Measurements from ENCODE around the gene SYNDIG1. TPM values are rescaled to one million over a fixed set of nuclear protein-coding genes. Genes with fewer than 3 reads are reported as not detected.

SYNDIG1 gene
- total RNA-seq, 1 donor from 2014 or later, result 13.7 TPM

GRCh38 chr20:24673678-24674570, 204.5 kb downstream of the SYNDIG1 start:
- no peaks in the 10 kb centered on the region for H3K9me3 ChIP-seq
- no peaks in the 10 kb centered on the region for H3K36me3 ChIP-seq
- H3K4me3 ChIP-seq, result no peak overlapping the region
- peaks cover 4 to 7% of the 10 kb centered on the region in 2 donors for H3K4me1 ChIP-seq
- no peak overlapping the region for H3K27ac ChIP-seq
- intact Hi-C loops (cut with DNase I), result no loop called here
- TF ChIP-seq, protein P1, sequence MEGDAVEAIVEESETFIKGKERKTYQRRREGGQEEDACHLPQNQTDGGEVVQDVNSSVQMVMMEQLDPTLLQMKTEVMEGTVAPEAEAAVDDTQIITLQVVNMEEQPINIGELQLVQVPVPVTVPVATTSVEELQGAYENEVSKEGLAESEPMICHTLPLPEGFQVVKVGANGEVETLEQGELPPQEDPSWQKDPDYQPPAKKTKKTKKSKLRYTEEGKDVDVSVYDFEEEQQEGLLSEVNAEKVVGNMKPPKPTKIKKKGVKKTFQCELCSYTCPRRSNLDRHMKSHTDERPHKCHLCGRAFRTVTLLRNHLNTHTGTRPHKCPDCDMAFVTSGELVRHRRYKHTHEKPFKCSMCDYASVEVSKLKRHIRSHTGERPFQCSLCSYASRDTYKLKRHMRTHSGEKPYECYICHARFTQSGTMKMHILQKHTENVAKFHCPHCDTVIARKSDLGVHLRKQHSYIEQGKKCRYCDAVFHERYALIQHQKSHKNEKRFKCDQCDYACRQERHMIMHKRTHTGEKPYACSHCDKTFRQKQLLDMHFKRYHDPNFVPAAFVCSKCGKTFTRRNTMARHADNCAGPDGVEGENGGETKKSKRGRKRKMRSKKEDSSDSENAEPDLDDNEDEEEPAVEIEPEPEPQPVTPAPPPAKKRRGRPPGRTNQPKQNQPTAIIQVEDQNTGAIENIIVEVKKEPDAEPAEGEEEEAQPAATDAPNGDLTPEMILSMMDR (IDR thresholded peaks at IDR 0.05), result no peak
- peak in 1 of 2 donors; percentile 45 for DNase-seq (ENCODE audit: low spot score in 2 of 2)
- no peaks in the 10 kb centered on the region for H3K27me3 ChIP-seq

DNA sequence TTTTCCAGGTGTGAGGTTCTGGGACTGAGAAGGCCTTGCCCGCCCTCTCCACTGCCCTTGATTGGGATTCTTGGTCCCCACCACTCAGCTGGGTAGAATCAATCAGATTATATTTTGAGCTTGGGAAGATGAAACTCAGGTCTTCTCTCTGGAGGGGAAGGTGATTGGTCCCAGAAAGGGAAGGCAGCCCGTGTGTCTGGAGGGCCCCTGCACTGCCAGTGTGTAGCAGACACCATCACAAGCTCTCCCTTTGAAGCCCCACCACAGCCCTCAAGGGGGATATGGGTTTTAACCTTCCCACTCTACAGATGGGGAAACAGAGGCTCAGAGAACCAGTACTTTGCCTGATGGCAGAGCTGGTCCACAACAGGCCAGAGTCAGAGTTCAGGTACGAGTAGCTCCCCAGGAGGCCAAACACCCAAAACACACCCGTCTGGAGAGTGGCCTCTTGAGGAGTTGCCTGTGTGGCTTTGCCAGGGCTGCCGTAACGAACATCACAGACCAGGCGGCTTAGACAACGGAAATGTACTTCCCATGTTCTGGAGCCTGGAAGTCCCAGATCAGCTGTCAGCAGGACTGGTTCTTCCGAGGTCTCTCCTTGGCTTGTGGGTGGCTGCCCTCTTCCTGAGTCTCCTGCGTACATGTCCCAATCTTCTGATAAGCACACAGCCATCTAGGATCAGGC, 205.6 kb downstream of the SYNDIG1 start:
- no peaks in the 10 kb centered on the region for H3K9me3 ChIP-seq
- TF ChIP-seq, protein P1 (IDR thresholded peaks at IDR 0.05), result no peak
- H3K27me3 ChIP-seq, result no peaks in the 10 kb centered on the region
- no peaks in the 10 kb centered on the region for H3K36me3 ChIP-seq
- intact Hi-C loops (cut with DNase I), result no loop called here
- H3K4me3 ChIP-seq, result no peak overlapping the region
- no peak overlapping the region for H3K27ac ChIP-seq
- H3K4me1 ChIP-seq, result peaks cover 4 to 7% of the 10 kb centered on the region in 2 donors
- peak in 1 of 2 donors; percentile 40 for DNase-seq (ENCODE audit: low spot score in 2 of 2)

- peak in 1 of 2 donors; percentile 61 for DNase-seq (ENCODE audit: low spot score in 2 of 2)
- Histone ChIP-seq H3K27me3 (no peaks in the 10 kb centered on the region), H3K4me3 (no peak overlapping the region), H3K4me1 (peaks cover 4 to 7% of the 10 kb centered on the region in 2 donors), H3K36me3 (no peaks in the 10 kb centered on the region), H3K27ac (no peak overlapping the region), H3K9me3 (no peaks in the 10 kb centered on the region)
- TF ChIP-seq, protein P1 (IDR thresholded peaks at IDR 0.05), result no peak
- intact Hi-C loops (cut with DNase I), result no loop called here
These were observed 206.4 kb downstream of the SYNDIG1 start for GRCh38 chr20:24675651-24676352.

DNA sequence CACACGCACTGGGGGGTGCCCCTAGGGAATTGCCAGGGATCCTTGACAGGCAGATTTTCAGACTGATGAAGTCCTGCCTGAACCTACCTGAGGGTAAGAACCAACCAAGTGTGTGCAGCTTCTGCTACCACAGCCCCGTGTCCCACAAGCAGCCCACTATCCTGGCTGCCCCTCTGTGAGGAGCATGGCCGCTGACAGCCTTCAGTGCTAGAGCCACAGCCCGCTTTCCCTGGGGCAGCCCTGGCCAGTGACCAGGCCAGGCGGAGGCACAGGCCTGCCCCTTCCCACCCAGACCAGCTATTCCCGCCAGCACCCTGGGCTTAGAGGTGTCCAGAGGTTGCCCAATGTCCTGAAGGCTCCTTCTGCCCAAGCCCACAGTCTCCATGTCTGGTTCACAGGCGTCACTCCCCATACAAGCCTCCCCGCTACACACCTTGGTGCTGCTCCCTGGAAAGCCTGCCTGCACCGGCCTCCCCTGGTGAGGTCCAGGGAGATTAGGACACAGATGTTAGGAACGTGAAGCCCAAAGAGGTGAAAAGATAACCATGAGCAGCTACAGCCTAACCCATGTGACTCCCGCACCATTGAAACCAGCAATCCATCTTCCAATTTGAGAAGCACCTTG, 207.0 kb downstream of the SYNDIG1 start:
- peak in 1 of 2 donors; percentile 46 for DNase-seq (ENCODE audit: low spot score in 2 of 2)
- H3K4me1 ChIP-seq, result peaks cover 4 to 7% of the 10 kb centered on the region in 2 donors
- H3K36me3 ChIP-seq, result no peaks in the 10 kb centered on the region
- H3K9me3 ChIP-seq, result no peaks in the 10 kb centered on the region
- no peak overlapping the region for H3K27ac ChIP-seq
- H3K27me3 ChIP-seq, result no peaks in the 10 kb centered on the region
- no peak overlapping the region for H3K4me3 ChIP-seq
- TF ChIP-seq, protein P1 (IDR thresholded peaks at IDR 0.05), result no peak
- intact Hi-C loops (cut with DNase I), result no loop called here

DNA sequence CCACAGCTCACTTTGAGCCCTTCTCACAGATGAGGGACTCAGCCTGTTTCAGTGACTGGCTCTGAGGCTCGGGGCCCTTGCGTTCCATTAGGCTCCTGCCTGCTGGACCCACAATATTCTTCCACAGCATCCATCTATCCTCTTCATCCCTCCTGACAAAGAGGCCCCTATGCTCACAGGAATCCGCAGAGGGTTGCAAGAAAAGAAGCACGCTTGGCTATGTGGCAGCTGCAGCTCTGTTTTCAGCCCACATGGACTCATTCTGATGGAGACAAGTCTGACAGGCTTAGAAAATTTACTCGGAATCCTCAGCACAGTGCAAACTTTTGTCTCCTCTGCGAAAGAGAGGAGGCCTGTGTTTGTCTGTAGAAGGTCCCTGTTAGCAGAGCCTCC, 207.5 kb downstream of the SYNDIG1 start:
- TF ChIP-seq, protein P1 (IDR thresholded peaks at IDR 0.05), result no peak
- Histone ChIP-seq H3K4me3 (no peak overlapping the region), H3K4me1 (peaks cover 4 to 7% of the 10 kb centered on the region in 2 donors), H3K27me3 (no peaks in the 10 kb centered on the region), H3K27ac (no peak overlapping the region), H3K36me3 (no peaks in the 10 kb centered on the region), H3K9me3 (no peaks in the 10 kb centered on the region)
- intact Hi-C loops (cut with DNase I), result no loop called here
- peak in 1 of 2 donors; percentile 13 for DNase-seq (ENCODE audit: low spot score in 2 of 2)

Measured in ascending aorta (tissue), 2 donors.